ENCODE data around the gene ARID5B. TPM values are rescaled to one million over a fixed set of nuclear protein-coding genes. Genes with fewer than 3 reads are reported as not detected.

The ARID5B gene
- total RNA-seq, 1 donor from 2014 or later = 76.8 TPM

- Mint-ChIP-seq H3K27ac (peak overlapping the region; percentile 98), H3K4me1 (peaks cover 37% of the 10 kb centered on the region), H3K27me3 (no peaks in the 10 kb centered on the region), H3K9me3 (no peaks in the 10 kb centered on the region), H3K36me3 (ENCODE audit: low read depth) (peaks cover 7% of the 10 kb centered on the region), H3K4me3 (no peak overlapping the region)
- no peak for TF ChIP-seq CTCF (IDR thresholded peaks at IDR 0.05)
- DNase-seq = no peak
- CTCF ChIA-PET = interaction anchor here (0.6 to 11.3 kb wide), 12 partner anchors 10 to 527 kb away, joined by 3 to 101 read pairs (median 6); no protein-coding TSS in a partner anchor
- intact Hi-C loops (cut with micrococcal nuclease) = loop anchor here (5.0 kb wide), 1 partner anchor 526 kb away; no protein-coding TSS in a partner anchor
- no peak for ATAC-seq (ENCODE audit: low read depth)
- POLR2A ChIA-PET = interaction anchor here (0.6 to 11.6 kb wide), 5 partner anchors 127 to 353 kb away, joined by 3 to 589 read pairs (median 14); no protein-coding TSS in a partner anchor
Measured at GRCh38 chr10:61895898-61896600, 5.5 kb upstream of the ARID5B start.

GRCh38 chr10:61896854-61897661, 4.4 kb upstream of the ARID5B start:
- Mint-ChIP-seq H3K4me3 (peak overlapping the region; percentile 97), H3K27me3 (no peaks in the 10 kb centered on the region), H3K4me1 (peaks cover 37% of the 10 kb centered on the region), H3K9me3 (no peaks in the 10 kb centered on the region), H3K36me3 (ENCODE audit: low read depth) (peaks cover 13% of the 10 kb centered on the region), H3K27ac (peak overlapping the region; percentile 98)
- POLR2A ChIA-PET = interaction anchor here (0.6 to 11.6 kb wide), 25 partner anchors 9 to 352 kb away, joined by 3 to 589 read pairs (median 4); no protein-coding TSS in a partner anchor
- intact Hi-C loops (cut with micrococcal nuclease) = loop anchor here (1.0 to 5.0 kb wide), 4 partner anchors 141 to 525 kb away; no protein-coding TSS in a partner anchor
- CTCF ChIA-PET = interaction anchor here (0.6 to 11.3 kb wide), 18 partner anchors 9 to 526 kb away, joined by 3 to 101 read pairs (median 5); no protein-coding TSS in a partner anchor
- no peak for TF ChIP-seq CTCF (IDR thresholded peaks at IDR 0.05)
- DNase-seq (peak; percentile 43), ATAC-seq (ENCODE audit: low read depth) (peak; percentile 71)

GRCh38 chr10:61897671-61898434, 3.6 kb upstream of the ARID5B start:
- no peaks in the 10 kb centered on the region for H3K27me3 Mint-ChIP-seq
- peaks cover 37% of the 10 kb centered on the region for H3K4me1 Mint-ChIP-seq
- no peaks in the 10 kb centered on the region for H3K9me3 Mint-ChIP-seq
- peak overlapping the region; percentile 97 for H3K4me3 Mint-ChIP-seq
- no peak for TF ChIP-seq CTCF (IDR thresholded peaks at IDR 0.05)
- DNase-seq = no peak
- no peak for ATAC-seq (ENCODE audit: low read depth)
- peak overlapping the region; percentile 98 for H3K27ac Mint-ChIP-seq
- peaks cover 21% of the 10 kb centered on the region for H3K36me3 Mint-ChIP-seq (ENCODE audit: low read depth)
- intact Hi-C loops (cut with micrococcal nuclease) = loop anchor here (1.0 to 5.0 kb wide), 4 partner anchors 140 to 524 kb away; no protein-coding TSS in a partner anchor
- POLR2A ChIA-PET = interaction anchor here (0.6 to 11.6 kb wide), 15 partner anchors 18 to 347 kb away, joined by 3 to 589 read pairs (median 7); no protein-coding TSS in a partner anchor
- CTCF ChIA-PET = interaction anchor here (1.0 to 11.3 kb wide), 12 partner anchors 9 to 346 kb away, joined by 3 to 101 read pairs (median 6); no protein-coding TSS in a partner anchor

- Mint-ChIP-seq H3K9me3 (no peaks in the 10 kb centered on the region), H3K27ac (peak overlapping the region; percentile 98), H3K4me1 (peaks cover 37% of the 10 kb centered on the region), H3K27me3 (no peaks in the 10 kb centered on the region), H3K4me3 (peak overlapping the region; percentile 97), H3K36me3 (ENCODE audit: low read depth) (peaks cover 24% of the 10 kb centered on the region)
- TF ChIP-seq CTCF (IDR thresholded peaks at IDR 0.05) = no peak
- POLR2A ChIA-PET = interaction anchor here (0.6 to 11.6 kb wide), 10 partner anchors 43 to 1907 kb away, joined by 3 to 589 read pairs (median 98); no protein-coding TSS in a partner anchor
- ATAC-seq (ENCODE audit: low read depth) (no peak), DNase-seq (no peak)
- CTCF ChIA-PET = interaction anchor here (1.0 to 11.3 kb wide), 7 partner anchors 30 to 346 kb away, joined by 3 to 101 read pairs (median 5); no protein-coding TSS in a partner anchor
- intact Hi-C loops (cut with micrococcal nuclease) = loop anchor here (5.0 kb wide), 1 partner anchor 524 kb away; no protein-coding TSS in a partner anchor
Measured at GRCh38 chr10:61898435-61898778, 3.1 kb upstream of the ARID5B start.

All from activated B cell treated with CpG ODN at 0.5 μM for 24 hours (primary cell).